HG03103 (cell line): ENCODE measurements around the gene FMNL2.
A peak's percentile ranks its signal among the peaks of the same experiment; 100 is the strongest.

ENCODE experiments used
- ATAC-seq: cut with Tn5 transposase; IDR thresholded peaks from one replicate; pipeline ENCODE4 v1.9.1; 2021; ENCODE audit warnings: low read depth; ENCODE audit not compliant: unreplicated experiment

Gene FMNL2

GRCh38 chr2:152594792-152595191, 259.8 kb downstream of the FMNL2 start:
- no peak for ATAC-seq

GRCh38 chr2:152598975-152599759, 264.2 kb downstream of the FMNL2 start:
- no peak for ATAC-seq

GRCh38 chr2:152600051-152600657, 265.2 kb downstream of the FMNL2 start:
- ATAC-seq = no peak

GRCh38 chr2:152600697-152601096, 265.7 kb downstream of the FMNL2 start:
- ATAC-seq = no peak

GRCh38 chr2:152602750-152603149, 267.8 kb downstream of the FMNL2 start:
- no peak for ATAC-seq

- ATAC-seq = no peak
These were observed 268.2 kb downstream of the FMNL2 start for GRCh38 chr2:152603166-152603565.

- no peak for ATAC-seq
These were observed 271.1 kb downstream of the FMNL2 start for GRCh38 chr2:152606081-152606480.

GRCh38 chr2:152606941-152607340, 272.0 kb downstream of the FMNL2 start:
- ATAC-seq = no peak

- ATAC-seq = no peak
These were observed 272.9 kb downstream of the FMNL2 start for GRCh38 chr2:152607793-152608300.

GRCh38 chr2:152609154-152609553, 274.2 kb downstream of the FMNL2 start:
- ATAC-seq = no peak

GRCh38 chr2:152609699-152610098, 274.7 kb downstream of the FMNL2 start:
- ATAC-seq = no peak

GRCh38 chr2:152611458-152612231, 276.7 kb downstream of the FMNL2 start:
- ATAC-seq = peak; percentile 84

GRCh38 chr2:152613235-152613634, 278.3 kb downstream of the FMNL2 start:
- ATAC-seq = no peak

- no peak for ATAC-seq
These were observed 280.2 kb downstream of the FMNL2 start for GRCh38 chr2:152615177-152615576.

GRCh38 chr2:152617456-152618192, 282.6 kb downstream of the FMNL2 start:
- ATAC-seq = no peak

GRCh38 chr2:152618193-152618564, 283.2 kb downstream of the FMNL2 start:
- no peak for ATAC-seq

GRCh38 chr2:152620208-152620607, 285.2 kb downstream of the FMNL2 start:
- no peak for ATAC-seq

GRCh38 chr2:152620985-152621384, 286.0 kb downstream of the FMNL2 start:
- no peak for ATAC-seq

GRCh38 chr2:152622219-152622618, 287.2 kb downstream of the FMNL2 start:
- ATAC-seq = no peak

- ATAC-seq = no peak
These were observed 288.2 kb downstream of the FMNL2 start for GRCh38 chr2:152623076-152623740.
